Measurements from ENCODE around the gene GRID1. TPM values are rescaled to one million over a fixed set of nuclear protein-coding genes. Genes with fewer than 3 reads are reported as not detected.
A peak's percentile ranks its signal among the peaks of the same experiment; 100 is the strongest.

Gene GRID1
- polyA plus RNA-seq, 3 donors, result 1.6 to 2.2 (median 1.7) TPM

DNA sequence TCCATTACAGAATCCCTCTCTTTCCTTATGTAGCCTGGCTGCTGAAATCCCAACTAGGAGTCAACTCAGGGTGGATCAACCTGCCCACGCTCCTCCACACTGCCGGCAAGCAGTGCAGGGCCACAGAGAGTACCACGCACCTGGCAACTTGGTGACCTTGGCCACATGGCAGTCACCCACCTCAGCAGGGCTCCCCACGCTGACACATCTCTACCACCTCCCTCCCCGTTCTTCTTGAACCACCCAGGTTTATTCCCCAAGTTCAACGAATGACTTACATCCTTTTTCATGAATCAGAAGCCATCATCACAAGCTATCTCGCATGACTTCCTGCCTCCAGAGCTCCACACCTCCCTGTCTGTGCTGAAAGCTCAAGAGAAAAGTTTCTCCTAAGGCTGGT is 153.4 kb downstream of the GRID1 start:
- no peak for DNase-seq

DNA sequence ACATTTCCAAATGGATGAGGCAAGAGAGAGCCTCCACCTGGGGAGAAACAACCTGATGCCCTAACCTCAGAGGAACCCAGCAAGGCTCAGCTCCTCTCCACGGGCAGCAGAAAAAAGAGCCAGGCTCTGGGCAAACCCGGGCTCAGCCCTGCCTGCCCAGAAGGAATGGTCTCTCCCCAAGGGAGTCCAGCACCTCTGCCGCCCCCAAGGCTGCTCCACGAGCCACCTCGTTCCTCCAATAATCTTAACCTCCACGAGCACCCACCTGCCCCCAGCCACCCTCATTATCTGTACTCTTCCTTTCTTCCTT is 154.2 kb downstream of the GRID1 start:
- no peak for DNase-seq

DNA sequence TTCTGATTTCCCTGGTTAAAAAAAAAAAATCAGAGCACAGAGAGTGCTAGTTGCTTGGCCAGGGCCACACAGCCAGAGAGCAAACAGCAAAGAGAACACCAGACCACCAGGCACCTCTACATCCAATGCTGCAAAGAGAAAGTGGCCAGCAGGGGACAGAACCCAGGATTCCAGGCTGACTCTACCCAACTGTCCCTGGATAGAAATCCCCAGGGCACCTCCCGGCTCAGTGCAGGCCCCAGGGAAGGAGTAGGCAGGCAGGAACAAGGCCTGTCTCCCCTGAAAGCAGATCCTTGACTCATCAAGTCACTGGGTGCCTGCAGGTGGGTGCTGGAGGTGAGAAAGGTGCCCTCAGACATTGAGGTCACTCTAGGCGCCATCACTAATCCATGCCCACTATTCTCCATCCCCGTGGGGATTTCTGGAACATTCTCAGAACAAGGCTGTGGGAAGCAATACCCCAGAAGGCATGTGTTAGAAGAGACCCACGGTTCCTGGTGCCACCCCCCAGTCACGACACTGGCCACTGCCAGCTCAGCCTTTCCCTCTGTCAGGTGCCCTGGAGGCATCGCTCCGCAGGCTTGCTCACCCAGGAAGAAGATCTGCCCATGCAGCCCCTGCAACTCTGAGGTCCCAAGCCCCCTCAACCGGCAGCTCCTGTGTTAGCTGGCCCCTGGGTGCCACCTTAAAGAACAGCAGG is 154.8 kb downstream of the GRID1 start:
- DNase-seq, result no peak

DNA sequence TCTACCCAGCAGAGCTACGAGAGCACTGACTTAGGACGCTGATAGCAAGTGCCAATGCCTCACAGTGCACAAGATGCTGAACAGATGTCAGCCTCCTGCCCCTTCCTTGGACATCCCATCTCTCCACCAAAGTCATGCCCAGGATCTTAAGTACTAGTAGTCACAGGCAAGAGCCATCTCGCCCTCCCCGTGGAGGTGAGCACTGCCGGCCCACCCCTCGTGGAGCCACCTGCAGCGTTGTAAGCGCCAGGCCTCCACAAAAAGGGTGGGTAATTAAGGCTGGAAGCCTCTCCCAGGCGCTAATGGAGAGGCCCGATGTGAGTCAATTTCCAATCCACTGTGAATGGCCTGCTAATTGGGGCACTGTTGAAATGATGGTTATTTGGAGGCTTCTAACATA is 156.2 kb downstream of the GRID1 start:
- DNase-seq, result no peak

DNA sequence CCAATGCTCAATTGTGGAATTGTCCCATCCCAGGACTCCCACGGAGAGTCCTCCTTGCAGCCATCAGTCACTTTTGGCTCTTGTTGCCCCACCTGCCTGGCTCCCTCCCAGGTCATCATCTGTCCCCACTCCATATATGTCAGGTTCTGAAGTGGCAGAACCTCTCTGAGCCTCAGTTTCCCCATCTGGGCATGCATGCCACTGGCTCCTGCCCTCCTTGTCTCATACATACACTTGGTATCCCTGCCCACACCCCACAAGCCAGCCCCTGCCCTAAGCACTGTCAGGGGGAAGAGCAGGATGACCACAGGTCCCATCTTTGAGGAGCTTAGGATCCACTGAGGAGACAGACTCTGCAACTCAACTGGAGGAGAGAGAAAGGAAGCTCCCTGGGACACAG is 156.9 kb downstream of the GRID1 start:
- DNase-seq, result no peak

DNA sequence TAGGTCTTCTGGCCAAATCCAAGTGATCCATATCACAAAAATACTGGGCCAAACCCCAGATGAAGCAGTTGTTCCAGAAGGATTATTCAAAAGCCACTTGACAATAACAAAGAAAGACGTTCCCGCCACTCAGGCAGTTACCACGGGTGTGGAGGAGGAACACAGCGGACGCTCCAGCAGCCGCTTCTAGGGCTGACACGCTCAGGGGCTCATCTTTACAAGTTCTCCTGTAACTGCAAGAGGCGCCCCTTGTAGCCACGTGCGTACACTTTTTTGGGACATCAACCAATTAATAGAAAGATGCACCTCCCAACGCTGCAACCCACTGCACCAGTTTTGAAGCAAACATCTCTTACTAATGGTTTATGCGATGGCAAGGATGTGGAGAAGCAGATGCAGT is 159.4 kb downstream of the GRID1 start:
- DNase-seq, result no peak

DNA sequence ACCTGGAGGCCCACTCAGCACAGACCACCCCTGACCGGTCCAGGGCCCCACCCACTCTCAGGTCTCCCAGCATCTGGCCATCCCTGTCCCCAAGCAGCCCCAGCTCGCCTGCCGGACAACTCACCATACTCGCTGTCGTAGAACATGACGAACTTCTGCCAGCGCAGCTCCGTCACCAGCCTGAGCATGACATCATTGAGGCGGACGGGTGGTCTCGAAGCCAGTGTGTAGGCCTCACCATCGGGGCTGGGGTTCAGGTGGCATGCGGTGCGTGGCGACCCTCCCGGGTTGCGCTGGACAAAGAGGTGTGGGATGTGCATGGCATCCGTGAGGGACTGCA is 160.4 kb downstream of the GRID1 start:
- no peak for DNase-seq

DNA sequence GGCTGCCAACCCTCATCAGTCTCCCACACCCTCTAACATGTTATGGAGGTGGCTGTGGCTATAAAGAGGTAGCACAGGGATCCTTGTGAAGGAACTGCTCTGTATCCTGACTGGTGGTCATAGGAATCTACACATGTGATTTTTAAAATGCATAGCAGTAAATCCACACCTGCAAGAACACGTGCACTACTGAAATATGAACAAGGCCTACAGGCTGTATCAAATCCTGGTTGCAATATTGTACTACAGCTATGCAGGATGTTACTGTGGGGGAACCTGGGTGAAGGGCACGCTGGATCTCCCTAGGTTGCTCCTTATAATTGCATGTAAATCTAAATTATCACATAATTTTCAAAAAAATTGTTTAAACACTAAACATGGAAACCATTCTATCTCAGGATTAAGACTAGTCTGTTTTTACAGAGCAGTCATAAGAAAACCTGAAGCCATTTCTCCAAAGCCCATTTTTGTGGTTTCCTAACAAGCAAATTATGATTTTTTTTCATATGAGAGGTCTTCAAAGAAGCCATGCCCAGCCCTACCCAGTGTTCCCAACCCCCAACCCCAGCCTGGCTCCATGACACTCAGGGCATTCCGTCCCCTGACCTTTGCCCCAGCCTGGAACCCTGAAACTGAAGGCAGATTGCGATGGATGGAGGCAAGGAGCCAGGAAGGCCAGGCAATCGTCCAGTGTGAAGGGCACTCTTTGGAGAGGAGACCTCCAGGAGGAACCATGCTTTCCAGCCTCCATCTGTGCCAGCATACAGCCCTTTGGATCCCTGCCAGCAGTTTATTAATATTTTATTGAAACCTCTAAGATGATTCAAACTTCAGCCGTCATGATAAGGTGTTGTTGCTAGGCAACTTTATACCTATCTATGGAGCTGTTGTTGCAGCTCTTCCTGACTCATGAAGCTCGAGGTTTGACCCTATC is 161.0 kb downstream of the GRID1 start:
- no peak for DNase-seq

DNA sequence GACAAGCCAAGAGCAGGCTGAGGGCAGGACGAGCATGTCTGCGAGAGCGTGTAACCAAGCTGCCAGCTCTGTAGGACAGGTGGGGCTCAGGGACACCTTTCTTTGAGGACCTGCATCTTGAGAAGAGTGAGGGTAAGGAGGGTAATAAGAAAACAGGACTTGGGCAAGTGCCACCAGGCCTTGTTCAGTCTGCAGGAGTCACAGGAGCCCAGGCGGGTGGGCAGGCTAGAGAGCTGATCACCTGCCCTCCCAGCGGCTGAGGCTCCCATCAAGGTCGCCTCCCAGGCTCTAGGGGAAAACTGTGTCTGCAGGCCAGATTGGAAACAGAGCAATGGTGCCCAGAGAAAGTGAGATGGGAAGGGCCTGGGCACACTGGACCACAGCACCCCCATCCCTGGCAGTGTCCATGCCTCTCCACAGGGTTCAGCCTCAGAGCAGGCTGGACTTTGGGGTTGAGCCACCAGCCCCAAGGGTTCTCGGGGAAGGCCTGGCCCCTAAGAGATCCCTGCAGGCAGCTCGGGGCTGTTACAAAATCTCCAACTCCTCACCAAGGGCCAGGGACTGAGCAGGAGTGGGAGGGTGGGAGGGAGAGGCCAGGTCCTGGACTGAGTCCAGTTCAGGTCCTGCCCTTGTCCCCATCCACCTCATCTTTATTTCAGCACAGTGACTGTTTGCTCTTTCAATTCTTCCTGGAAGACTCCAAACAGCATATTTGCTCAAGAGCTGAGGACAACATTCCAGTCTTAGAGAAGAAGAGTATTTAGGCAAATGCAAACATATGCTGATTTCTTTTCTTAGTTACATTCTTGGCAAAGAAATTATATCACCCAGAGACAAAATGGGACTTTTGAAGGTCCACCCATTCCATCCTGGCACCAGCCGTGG is 161.9 kb downstream of the GRID1 start:
- DNase-seq, result no peak

DNA sequence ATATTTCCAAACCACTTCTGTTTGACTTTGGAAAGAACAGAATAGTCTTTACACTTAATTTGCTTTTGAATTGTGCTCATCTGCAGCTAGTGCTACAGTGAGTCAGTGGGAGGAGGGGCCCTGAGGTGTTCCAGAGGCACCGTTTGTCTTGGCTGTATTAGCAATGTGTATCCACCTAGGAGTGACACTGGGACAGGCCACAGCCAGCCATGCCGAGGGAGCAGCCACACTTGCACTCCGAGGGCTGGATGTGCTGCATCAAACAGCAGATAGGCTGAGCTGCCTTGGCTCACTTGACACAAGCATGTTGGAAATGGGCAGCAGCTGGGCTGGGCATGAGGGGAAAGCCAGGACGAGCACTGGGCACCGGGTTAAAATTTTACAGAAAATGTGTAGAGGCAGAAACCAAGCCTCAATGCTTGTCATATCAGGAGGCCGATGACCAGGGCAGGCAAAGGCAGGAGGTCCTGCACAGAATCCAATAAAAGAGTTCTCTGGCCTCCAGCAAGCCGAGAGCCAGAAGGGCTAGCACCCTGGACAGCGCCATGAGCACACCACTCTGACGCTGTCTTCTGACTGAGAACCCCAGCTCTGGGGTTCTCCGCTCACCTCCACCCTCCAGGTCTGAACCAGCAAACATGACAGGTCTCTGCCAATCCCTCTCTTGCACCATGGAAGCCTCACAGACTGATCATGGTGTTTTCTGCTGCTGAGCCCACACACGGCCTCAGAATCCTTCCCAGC is 163.3 kb downstream of the GRID1 start:
- peak; percentile 62 for DNase-seq

DNA sequence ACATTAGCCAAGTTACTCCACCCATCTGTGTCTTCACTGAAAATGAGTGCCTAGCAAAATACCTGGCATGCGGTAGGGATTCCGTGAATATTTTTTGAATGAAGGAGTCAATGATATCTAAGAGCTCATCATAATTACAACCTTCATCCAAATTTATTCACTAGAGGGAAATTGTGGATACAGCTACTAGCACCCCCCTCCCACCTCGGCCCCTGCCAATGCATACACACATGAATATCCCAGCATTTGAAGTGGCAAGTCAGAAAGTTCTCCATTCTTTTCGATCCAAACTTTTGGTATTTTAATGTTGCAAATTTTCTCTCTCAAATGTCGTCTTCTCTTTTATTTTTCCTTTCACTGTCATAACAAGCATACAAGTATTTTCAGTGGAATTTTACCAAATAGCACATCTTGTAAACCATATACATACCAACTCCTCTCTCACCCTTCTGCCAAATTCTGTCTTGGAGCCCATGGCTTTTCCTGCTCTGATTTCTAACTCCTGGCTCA is 164.3 kb downstream of the GRID1 start:
- DNase-seq, result no peak

DNA sequence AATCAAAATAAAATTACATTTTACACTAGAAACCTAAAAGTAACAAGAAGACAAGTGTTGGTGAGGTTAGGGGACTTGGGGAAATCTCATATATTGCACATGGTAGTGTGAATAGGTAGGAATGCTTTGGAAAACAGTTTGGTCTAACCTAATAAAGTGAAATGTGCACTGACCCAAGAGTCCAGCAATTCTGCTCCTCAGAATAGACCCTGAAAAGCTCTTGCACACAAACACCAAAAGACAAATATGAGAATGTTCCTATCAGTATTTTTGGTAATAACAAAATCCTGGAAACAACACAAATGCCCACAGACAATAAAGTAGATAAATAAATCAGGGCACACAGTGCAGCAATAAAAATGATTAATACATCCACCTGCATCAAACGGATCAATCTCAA is 165.7 kb downstream of the GRID1 start:
- no peak for DNase-seq

DNA sequence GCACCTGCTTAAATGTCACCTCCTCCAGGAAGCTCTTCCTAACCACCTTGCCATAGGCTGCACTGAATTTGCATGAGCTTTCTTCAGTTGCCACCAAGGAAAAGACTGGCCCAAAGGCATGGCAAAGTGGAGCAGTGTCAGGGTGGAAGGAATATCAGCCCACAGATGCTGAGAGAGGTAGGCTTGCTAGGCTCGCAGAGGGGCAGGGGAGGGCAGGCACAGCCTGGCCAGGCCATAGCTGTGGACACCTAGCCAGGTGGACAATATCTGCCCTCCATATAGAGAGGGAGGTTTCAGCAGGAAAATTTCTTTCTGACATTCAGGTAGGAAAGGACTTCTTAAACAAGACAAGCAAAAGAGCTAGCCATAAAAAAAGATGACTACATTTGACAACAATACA is 166.3 kb downstream of the GRID1 start:
- DNase-seq, result no peak

DNA sequence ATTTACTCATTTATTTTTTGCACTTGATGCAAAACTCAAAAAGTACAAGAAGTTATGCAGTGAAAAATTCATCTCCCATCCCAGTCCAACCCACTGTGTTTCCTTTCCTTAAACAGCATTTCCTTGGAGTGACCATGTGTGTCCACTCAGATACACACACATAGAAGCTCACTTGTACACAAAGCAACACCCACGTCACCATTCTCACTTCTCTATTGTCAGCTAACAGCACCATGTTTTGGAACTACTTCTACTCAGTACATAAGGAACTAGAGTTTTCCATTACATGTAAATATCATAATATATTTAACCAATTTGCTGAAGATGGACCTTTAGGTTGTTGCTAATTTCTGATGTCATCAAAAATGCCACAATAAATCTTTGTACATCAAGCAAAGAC is 167.6 kb downstream of the GRID1 start:
- no peak for DNase-seq

DNA sequence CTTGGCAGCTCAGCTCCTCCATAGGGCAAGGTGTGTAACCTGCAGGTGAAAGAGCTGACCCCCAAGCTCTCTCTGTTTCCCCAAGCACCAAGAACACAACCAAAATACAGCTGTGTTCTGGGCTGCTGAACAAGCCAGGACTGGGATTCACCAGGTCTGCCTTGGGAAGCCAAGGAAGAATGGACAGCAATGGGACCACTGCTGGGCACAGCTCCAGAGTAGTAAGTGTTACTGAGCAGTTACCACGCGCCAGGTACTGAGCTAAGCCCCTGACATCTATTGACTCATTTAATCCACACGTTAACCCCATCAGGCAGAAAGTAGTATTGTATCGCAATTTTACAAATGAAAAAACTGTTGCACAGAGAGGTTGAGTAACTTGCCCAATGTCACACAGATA is 168.3 kb downstream of the GRID1 start:
- no peak for DNase-seq

DNA sequence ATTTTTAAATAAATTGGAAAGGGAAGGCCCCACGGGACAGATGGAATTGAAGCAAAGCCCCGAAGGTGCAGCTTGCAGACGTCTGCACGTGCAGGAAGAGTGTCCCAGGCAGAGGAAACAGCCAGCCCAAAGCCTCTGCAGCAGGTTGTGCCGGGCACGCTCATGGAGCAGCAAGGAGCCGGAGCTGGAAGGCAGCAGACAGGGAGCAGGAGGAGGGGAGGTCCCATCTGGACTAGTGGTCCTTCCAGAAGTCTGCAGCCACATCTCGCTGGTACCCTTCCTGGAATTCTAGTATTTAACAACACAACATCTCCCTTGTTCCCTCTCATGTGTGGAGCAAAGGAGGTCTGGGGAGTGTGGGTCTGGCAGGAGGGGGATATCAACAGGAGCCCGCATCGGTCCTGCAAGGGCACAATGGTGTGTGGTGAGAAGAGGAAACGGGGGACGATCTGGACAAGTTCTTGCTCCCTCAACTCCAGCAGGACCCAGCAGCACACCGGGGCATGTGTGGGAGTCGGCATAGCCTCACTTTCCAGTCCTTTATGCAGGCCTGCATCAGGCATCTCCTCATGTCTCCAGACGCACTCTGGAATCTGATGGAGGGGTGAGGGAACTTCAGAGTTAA is 169.3 kb downstream of the GRID1 start:
- DNase-seq, result no peak

DNA sequence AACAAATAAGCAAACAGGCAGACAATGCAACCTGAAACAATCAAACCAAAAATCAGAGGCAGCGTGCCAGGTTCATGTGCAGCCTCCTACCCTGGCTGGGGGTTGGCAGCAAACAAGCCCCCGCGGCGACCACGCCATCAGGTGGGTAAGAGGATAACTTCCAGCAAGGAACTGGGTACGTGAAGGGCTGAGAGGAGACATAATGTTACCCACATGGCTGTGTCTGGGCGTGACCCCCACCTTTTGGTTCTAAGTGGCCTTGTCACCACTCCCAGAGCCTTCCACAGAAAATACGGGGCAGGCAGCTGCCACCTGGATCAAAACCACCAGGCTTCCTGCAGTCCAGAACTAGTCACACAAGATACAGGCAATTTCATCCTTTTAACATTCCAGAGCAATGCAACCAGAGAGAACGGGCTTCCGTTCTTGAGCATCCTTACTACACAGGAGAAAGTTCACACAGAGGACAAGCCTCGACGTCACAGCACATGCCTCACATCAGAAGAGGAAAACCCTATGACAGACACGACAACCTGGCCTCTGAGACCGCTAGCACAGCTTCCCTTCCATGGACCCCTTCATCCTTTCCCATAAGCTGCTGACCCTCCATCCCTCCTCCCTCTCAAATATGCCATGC is 171.0 kb downstream of the GRID1 start:
- no peak for DNase-seq

DNA sequence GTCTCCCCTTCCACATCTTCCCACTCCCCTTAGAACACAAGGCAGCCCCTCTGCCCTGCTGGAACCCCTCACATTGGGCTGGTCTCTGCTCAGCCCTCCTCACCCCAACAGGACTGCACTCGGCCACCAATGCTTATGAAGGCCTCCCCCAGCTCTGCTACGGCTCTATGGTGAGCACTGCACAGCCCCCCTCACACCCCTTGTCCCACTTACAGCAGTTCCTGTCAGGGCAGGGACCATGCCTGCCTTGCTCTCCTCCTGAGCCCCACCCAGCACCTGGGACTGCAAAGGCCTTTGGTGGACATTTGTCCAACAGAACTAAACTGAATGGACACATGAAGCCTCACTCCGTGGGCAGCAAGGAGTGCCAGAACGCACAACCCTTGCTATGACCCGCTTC is 171.9 kb downstream of the GRID1 start:
- DNase-seq, result no peak

DNA sequence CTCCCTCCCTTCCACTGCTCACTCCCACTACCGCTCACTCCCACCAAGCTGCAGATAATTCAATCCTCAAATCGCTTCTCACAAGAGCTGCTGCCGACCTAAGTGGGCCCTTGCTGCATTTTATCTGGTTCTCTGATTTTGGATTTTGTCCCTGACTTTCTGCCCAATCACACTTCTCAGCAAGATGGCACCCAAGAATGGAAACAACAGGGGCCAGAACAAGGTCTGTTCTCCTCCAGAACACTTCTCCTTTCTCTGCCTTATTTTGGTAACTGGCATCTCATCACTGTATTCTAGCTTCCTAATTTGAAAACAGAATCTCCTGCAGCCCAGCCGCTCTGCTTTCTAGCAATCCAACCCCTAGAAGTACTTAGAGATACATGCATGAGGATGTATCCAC is 172.8 kb downstream of the GRID1 start:
- no peak for DNase-seq

DNA sequence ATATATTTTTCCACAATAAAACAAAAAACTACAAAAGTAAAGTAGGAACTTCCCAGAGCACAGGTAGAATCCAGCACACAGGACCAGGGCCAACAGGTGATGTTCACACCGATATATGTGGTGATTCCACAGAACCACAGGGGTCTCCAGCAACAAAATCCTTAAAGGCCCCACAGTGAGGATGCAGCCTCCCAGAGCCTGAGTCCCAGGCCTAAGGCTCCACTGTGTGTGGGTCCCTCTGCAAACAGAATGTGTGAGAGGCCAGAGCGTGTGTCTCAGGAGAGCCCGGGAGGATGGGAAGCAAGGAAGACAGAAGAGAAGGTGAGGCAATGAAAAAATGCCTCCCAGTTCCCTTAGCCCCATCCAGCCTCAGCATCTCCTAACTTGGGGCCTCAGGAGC is 173.9 kb downstream of the GRID1 start:
- DNase-seq, result no peak

DNA sequence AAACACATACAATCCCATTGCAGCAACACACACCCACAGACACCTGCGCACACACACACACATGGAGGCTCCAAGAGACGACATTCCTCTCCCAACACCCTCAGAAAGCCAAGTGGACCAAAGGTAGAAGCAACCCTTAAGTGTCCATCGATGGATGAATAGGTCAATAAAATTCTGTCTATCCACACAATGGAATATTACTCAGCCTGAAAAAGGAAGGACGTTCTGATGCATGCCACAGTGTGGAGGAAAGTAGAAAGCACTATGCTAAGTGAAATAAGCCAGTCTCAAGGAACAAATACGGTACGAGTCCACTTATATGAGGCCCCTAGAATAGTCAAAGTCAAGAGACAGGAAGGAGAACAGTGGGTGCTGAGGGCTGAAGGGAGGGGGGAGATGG is 174.4 kb downstream of the GRID1 start:
- no peak for DNase-seq

Data from renal pelvis (tissue), 4 donors.